CD14-positive monocyte (primary cell): Measurements from ENCODE around the gene SUN5. TPM values are rescaled to one million over a fixed set of nuclear protein-coding genes. Genes with fewer than 3 reads are reported as not detected.
"Not testable (repeated sequence)": the region's sequence is repeated elsewhere in the genome, so short reads cannot be mapped to it uniquely, and the experiment has no call there.

Experiments used
- DNase-seq, 3 donors: peaks; one replicate each; pipeline ENCODE4 v3.0.0-alpha.2; 2011 to 2022
- H2AFZ ChIP-seq: 2 replicates; pipeline ENCODE4 v1.6.0; 2012; ENCODE audit warnings: mild to moderate bottlenecking, low read depth, low read length, inconsistent platforms; ENCODE audit not compliant: insufficient read depth, poor library complexity, severe bottlenecking
- H3K27ac ChIP-seq, 2 donors: 1 replicate in 1 of 2; 2 replicates in 1 of 2; pipeline ENCODE4 v1.5.1; 2012 to 2013; ENCODE audit warnings: low read length in 2 of 2, control low read depth in 1 of 2, inconsistent platforms in 1 of 2, low read depth in 1 of 2, mild to moderate bottlenecking in 1 of 2
- H3K27me3 ChIP-seq, 2 donors: one replicate each; pipeline versions ENCODE4 v1.6.0 to v1.6.1; 2011 to 2013; ENCODE audit warnings: low read length in 2 of 2; ENCODE audit not compliant: control insufficient read depth in 2 of 2, insufficient read depth in 2 of 2
- H3K36me3 ChIP-seq, 2 donors: replicated peaks in 1 of 2; 1 replicate in 1 of 2; 2 replicates in 1 of 2; pipeline versions ENCODE4 v1.5.1 to v1.6.1; 2012 to 2013; ENCODE audit warnings: low read length in 2 of 2, control low read depth in 1 of 2, inconsistent platforms in 1 of 2, mild to moderate bottlenecking in 1 of 2; ENCODE audit not compliant: insufficient read depth in 2 of 2, control insufficient read depth in 1 of 2
- H3K4me1 ChIP-seq, 2 donors: 1 replicate in 1 of 2; 2 replicates in 1 of 2; pipeline versions ENCODE4 v1.5.1 to v1.6.1; 2012 to 2013; ENCODE audit warnings: low read length in 2 of 2, control low read depth in 1 of 2, inconsistent platforms in 1 of 2, mild to moderate bottlenecking in 1 of 2, moderate library complexity in 1 of 2; ENCODE audit not compliant: insufficient read depth in 2 of 2, control insufficient read depth in 1 of 2
- H3K4me2 ChIP-seq: replicated peaks from 2 replicates; pipeline ENCODE3; 2012; ENCODE audit warnings: low read length, moderate library complexity, mild to moderate bottlenecking; ENCODE audit not compliant: poor library complexity, severe bottlenecking; ENCODE audit errors: extremely low read depth
- H3K4me3 ChIP-seq, 3 experiments: fragments of 200-600 bp in 1 of 3; sonication (generic) in 1 of 3; replicated peaks in 1 of 3; 1 replicate in 2 of 3; 2 replicates in 1 of 3; pipeline ENCODE4 v1.5.1; 2011 to 2013; ENCODE audit warnings: low read length in 3 of 3, mild to moderate bottlenecking in 3 of 3, control low read depth in 2 of 3, low read depth in 2 of 3, inconsistent platforms in 1 of 3, moderate library complexity in 1 of 3
- H3K79me2 ChIP-seq: 2 replicates; pipeline ENCODE4 v1.6.0; 2012; ENCODE audit warnings: mild to moderate bottlenecking, control low read depth, inconsistent platforms, low read length, moderate library complexity; ENCODE audit not compliant: insufficient read depth
- H3K9ac ChIP-seq: 2 replicates; pipeline ENCODE4 v1.6.0; 2017; ENCODE audit warnings: low read length, mild to moderate bottlenecking; ENCODE audit not compliant: insufficient read depth, poor library complexity, severe bottlenecking
- H3K9me3 ChIP-seq, 2 donors: replicated peaks in 1 of 2; 1 replicate in 1 of 2; 2 replicates in 1 of 2; pipeline versions ENCODE4 v1.5.1 to v1.6.1; 2012 to 2013; ENCODE audit warnings: low read length in 2 of 2, control low read depth in 1 of 2; ENCODE audit not compliant: control insufficient read depth in 1 of 2, insufficient read depth in 1 of 2
- H4K20me1 ChIP-seq: 2 replicates; pipeline ENCODE4 v1.6.0; 2012; ENCODE audit warnings: mild to moderate bottlenecking, low read length, control low read depth, moderate library complexity; ENCODE audit not compliant: insufficient read depth
- H3K27ac Mint-ChIP-seq, 7 donors: one replicate each; pipeline ENCODE4 v1.8.0; 2020; ENCODE audit warnings: mild to moderate bottlenecking in 7 of 7, mixed read lengths in 7 of 7, moderate library complexity in 6 of 7, inconsistent platforms in 2 of 7
- H3K27me3 Mint-ChIP-seq, 3 donors: one replicate each; pipeline ENCODE4 v1.8.0; 2021 to 2022; ENCODE audit warnings: low read depth in 3 of 3, mild to moderate bottlenecking in 3 of 3, mixed read lengths in 3 of 3, moderate library complexity in 3 of 3, inconsistent platforms in 1 of 3
- H3K36me3 Mint-ChIP-seq, 2 donors: one replicate each; pipeline ENCODE4 v1.8.0; 2020; ENCODE audit warnings: mixed read lengths in 2 of 2, inconsistent platforms in 1 of 2, mild to moderate bottlenecking in 1 of 2
- H3K4me1 Mint-ChIP-seq: one replicate; pipeline ENCODE4 v1.8.0; 2020; ENCODE audit warnings: mild to moderate bottlenecking, mixed read lengths
- H3K4me3 Mint-ChIP-seq, 2 donors: one replicate each; pipeline ENCODE4 v1.8.0; 2020; ENCODE audit warnings: mild to moderate bottlenecking in 2 of 2, mixed read lengths in 2 of 2, moderate library complexity in 1 of 2
- H3K9me3 Mint-ChIP-seq, 7 donors: one replicate each; pipeline ENCODE4 v1.8.0; 2020 to 2022; ENCODE audit warnings: mixed read lengths in 7 of 7, mild to moderate bottlenecking in 6 of 7, moderate library complexity in 6 of 7, inconsistent platforms in 2 of 7
- WGBS: methylation state at CpG from one replicate; pipeline ENCODE4 v1.1.5; 2013; ENCODE audit warnings: missing lambda C conversion rate; ENCODE audit not compliant: insufficient coverage; 5-methylcytosine and 5-hydroxymethylcytosine counted together
- intact Hi-C, 2 donors: fragments of 100-400 bp; cut with micrococcal nuclease; formaldehyde crosslinking; loops; one replicate each; pipeline versions ENCODE4 v1.15.0 to v1.15.1; 2023
- polyA plus RNA-seq, 3 donors: library from polyadenylated mRNA; depleted of rRNA in 1 of 3; unstranded in 2 of 3; stranded (reverse) in 1 of 3; fragments of 300-500 nt in 2 of 3; fragments of >200 nt in 1 of 3; fragmentation: Illumina TruSeq in 2 of 3; gene quantifications; 1 replicate in 2 of 3; 2 replicates in 1 of 3; pipeline ENCODE4 v1.2.3, GENCODE V29; 2012 to 2021
- TF ChIP-seq, protein P1 (sequence below): fragments of 200-600 bp; IDR thresholded peaks from one replicate; pipeline ENCODE4 v1.8.0; 2022; ENCODE audit warnings: antibody characterized with exemption, mild to moderate bottlenecking

The SUN5 gene
- polyA plus RNA-seq, 3 donors, result not detected

- intact Hi-C loops, result no loop called here
- H3K9me3 ChIP-seq, result peaks cover 11 to 19% of the 10 kb centered on the region in 2 donors
- Mint-ChIP-seq H3K4me3 (no peak overlapping the region), H3K4me1 (no peaks in the 10 kb centered on the region), H3K27ac (no peak overlapping the region), H3K36me3 (no peaks in the 10 kb centered on the region), H3K27me3 (peaks cover 3 to 14% (median 4%) of the 10 kb centered on the region in 3 donors), H3K9me3 (peaks cover 13 to 28% (median 21%) of the 10 kb centered on the region in 7 donors)
- no peak for DNase-seq
- TF ChIP-seq, protein P1, sequence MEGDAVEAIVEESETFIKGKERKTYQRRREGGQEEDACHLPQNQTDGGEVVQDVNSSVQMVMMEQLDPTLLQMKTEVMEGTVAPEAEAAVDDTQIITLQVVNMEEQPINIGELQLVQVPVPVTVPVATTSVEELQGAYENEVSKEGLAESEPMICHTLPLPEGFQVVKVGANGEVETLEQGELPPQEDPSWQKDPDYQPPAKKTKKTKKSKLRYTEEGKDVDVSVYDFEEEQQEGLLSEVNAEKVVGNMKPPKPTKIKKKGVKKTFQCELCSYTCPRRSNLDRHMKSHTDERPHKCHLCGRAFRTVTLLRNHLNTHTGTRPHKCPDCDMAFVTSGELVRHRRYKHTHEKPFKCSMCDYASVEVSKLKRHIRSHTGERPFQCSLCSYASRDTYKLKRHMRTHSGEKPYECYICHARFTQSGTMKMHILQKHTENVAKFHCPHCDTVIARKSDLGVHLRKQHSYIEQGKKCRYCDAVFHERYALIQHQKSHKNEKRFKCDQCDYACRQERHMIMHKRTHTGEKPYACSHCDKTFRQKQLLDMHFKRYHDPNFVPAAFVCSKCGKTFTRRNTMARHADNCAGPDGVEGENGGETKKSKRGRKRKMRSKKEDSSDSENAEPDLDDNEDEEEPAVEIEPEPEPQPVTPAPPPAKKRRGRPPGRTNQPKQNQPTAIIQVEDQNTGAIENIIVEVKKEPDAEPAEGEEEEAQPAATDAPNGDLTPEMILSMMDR, result no peak
- H3K79me2 ChIP-seq, result no peaks in the 10 kb centered on the region
- H3K4me3 ChIP-seq, result no peak overlapping the region
- no peaks in the 10 kb centered on the region for H3K4me1 ChIP-seq
- H3K27ac ChIP-seq, result no peak overlapping the region
- no peaks in the 10 kb centered on the region for H3K36me3 ChIP-seq
- H3K27me3 ChIP-seq, result no peaks in the 10 kb centered on the region
- no peak overlapping the region for H3K9ac ChIP-seq
- no peak overlapping the region for H2AFZ ChIP-seq
- H3K4me2 ChIP-seq, result no peak overlapping the region
- H4K20me1 ChIP-seq, result no peaks in the 10 kb centered on the region
Observed at GRCh38 chr20:32958574-32958973, 45.7 kb downstream of the SUN5 start.

DNA sequence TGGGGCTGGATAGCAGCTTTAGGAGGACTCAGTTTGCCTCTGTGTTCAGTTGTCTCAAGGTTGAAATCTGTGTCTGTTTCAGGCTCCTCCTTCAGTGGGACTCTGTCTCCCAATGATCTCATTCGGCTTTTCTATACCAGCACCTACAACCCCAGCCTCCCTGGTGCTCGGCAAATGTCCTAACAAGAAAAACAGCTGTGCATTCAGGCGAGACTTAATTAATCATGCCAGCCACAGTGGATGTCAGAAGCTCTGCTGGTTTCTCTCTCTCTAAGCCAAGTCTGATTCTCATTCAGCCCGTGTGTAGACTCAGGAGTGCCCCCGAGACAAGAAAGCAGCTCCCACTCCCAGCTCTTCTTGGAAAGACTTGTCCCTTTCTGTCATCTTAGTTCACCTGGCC lies 46.8 kb downstream of the SUN5 start:
- H3K36me3 ChIP-seq, result no peaks in the 10 kb centered on the region
- no peak overlapping the region for H3K4me3 ChIP-seq
- H3K27me3 ChIP-seq, result no peaks in the 10 kb centered on the region
- no peak overlapping the region for H3K27ac ChIP-seq
- H3K36me3 Mint-ChIP-seq, result no peaks in the 10 kb centered on the region
- 100% methylated on average over 3 of the region's 5 CpGs for WGBS
- H3K4me1 ChIP-seq, result no peaks in the 10 kb centered on the region
- H3K27ac Mint-ChIP-seq, result no peak overlapping the region
- no peak overlapping the region for H3K4me3 Mint-ChIP-seq
- H3K27me3 Mint-ChIP-seq, result peaks cover 3 to 17% (median 7%) of the 10 kb centered on the region in 3 donors
- H3K9me3 ChIP-seq, result peaks cover 11 to 19% of the 10 kb centered on the region in 2 donors
- no peak overlapping the region for H3K9ac ChIP-seq
- intact Hi-C loops, result no loop called here
- no peak overlapping the region for H3K4me2 ChIP-seq
- H2AFZ ChIP-seq, result no peak overlapping the region
- no peak for DNase-seq
- no peaks in the 10 kb centered on the region for H3K4me1 Mint-ChIP-seq
- TF ChIP-seq, protein P1, result no peak
- no peaks in the 10 kb centered on the region for H3K79me2 ChIP-seq
- H4K20me1 ChIP-seq, result no peaks in the 10 kb centered on the region
- H3K9me3 Mint-ChIP-seq, result peaks cover 13 to 28% (median 21%) of the 10 kb centered on the region in 7 donors

GRCh38 chr20:32950539-32950938 lies 53.7 kb downstream of the SUN5 start:
- H3K79me2 ChIP-seq, H3K27ac Mint-ChIP-seq, H3K27me3 ChIP-seq, DNase-seq, H3K4me1 ChIP-seq, H3K36me3 ChIP-seq, H4K20me1 ChIP-seq, intact Hi-C loops, H3K4me3 ChIP-seq, H3K9me3 ChIP-seq, H3K9me3 Mint-ChIP-seq, H3K9ac ChIP-seq, H3K4me3 Mint-ChIP-seq, H2AFZ ChIP-seq, H3K4me2 ChIP-seq, H3K36me3 Mint-ChIP-seq, H3K27ac ChIP-seq, H3K4me1 Mint-ChIP-seq: not testable (repeated sequence)
- no CpG with 5 or more reads among the region's 4 CpGs for WGBS
- peaks cover 15 to 25% (median 15%) of the 10 kb centered on the region in 3 donors for H3K27me3 Mint-ChIP-seq
